WTC11 (cell line): ENCODE measurements around the gene TMEM80. TPM values are rescaled to one million over a fixed set of nuclear protein-coding genes. Genes with fewer than 3 reads are reported as not detected.

ENCODE experiments used
- ATAC-seq: fragments of 200-7000 bp; cut with Tn5 transposase; 2 replicates; pipeline ENCODE4 v1.10.0; 2021; ENCODE audit warnings: mild to moderate bottlenecking, moderate library complexity
- CTCF ChIA-PET: fragments of 300-600 bp; sonication (Branson Sonifier 250); formaldehyde crosslinking; loops from one replicate; lab custom pipeline; 2021; ENCODE audit warnings: antibody characterized with exemption; lab: Charles Lee
- POLR2A ChIA-PET: fragments of 350-600 bp; sonication (Branson Sonifier 250); formaldehyde crosslinking; loops from one replicate; lab custom pipeline; 2021; ENCODE audit warnings: antibody characterized with exemption; lab: Charles Lee
- DNase-seq: peaks from one replicate; pipeline ENCODE4 v3.0.0; 2021; ENCODE audit warnings: low spot score
- H3K27ac Mint-ChIP-seq: 2 replicates; pipeline ENCODE4 v1.8.0; 2021; ENCODE audit warnings: mixed read lengths
- H3K27me3 Mint-ChIP-seq: 2 replicates; pipeline ENCODE4 v1.8.0; 2021; ENCODE audit warnings: low read depth, mild to moderate bottlenecking, moderate library complexity, mixed read lengths
- H3K36me3 Mint-ChIP-seq: 2 replicates; pipeline ENCODE4 v1.8.0; 2021; ENCODE audit warnings: mixed read lengths
- H3K4me1 Mint-ChIP-seq: 2 replicates; pipeline ENCODE4 v1.8.0; 2022; ENCODE audit warnings: mixed read lengths
- H3K4me3 Mint-ChIP-seq: 2 replicates; pipeline ENCODE4 v1.8.0; 2021; ENCODE audit warnings: mild to moderate bottlenecking, moderate library complexity, mixed read lengths
- H3K9me3 Mint-ChIP-seq: 2 replicates; pipeline ENCODE4 v1.8.0; 2021; ENCODE audit warnings: mixed read lengths
- AFF4 ChIP-seq: sonication (generic); formaldehyde crosslinking; IDR thresholded peaks from 2 replicates; pipeline ENCODE4 v1.8.1; 2023; ENCODE audit warnings: mild to moderate bottlenecking, missing genetic modification reagents, borderline replicate concordance
- ATF1 ChIP-seq: sonication (generic); formaldehyde crosslinking; IDR thresholded peaks from 2 replicates; pipeline ENCODE4 v1.8.1; 2023; ENCODE audit warnings: mild to moderate bottlenecking, moderate library complexity, missing genetic modification reagents
- ELF4 ChIP-seq: sonication (generic); formaldehyde crosslinking; IDR thresholded peaks from 2 replicates; pipeline ENCODE4 v1.8.1; 2022; ENCODE audit warnings: low read depth, mild to moderate bottlenecking, moderate library complexity, missing genetic modification reagents
- FOXJ3 ChIP-seq: sonication (generic); formaldehyde crosslinking; IDR thresholded peaks from 2 replicates; pipeline ENCODE4 v1.9.0; 2021; ENCODE audit warnings: missing genetic modification reagents, mild to moderate bottlenecking, borderline replicate concordance
- GABPB1 ChIP-seq: sonication (generic); formaldehyde crosslinking; IDR thresholded peaks from 2 replicates; pipeline ENCODE4 v1.8.1; 2023; ENCODE audit warnings: mild to moderate bottlenecking, missing genetic modification reagents
- IRF1 ChIP-seq: sonication (generic); formaldehyde crosslinking; IDR thresholded peaks from 2 replicates; pipeline ENCODE4 v1.8.0; 2023; ENCODE audit warnings: missing genetic modification reagents
- JUN ChIP-seq: sonication (generic); formaldehyde crosslinking; IDR thresholded peaks from 2 replicates; pipeline ENCODE4 v1.8.0; 2023; ENCODE audit warnings: mild to moderate bottlenecking, missing genetic modification reagents
- MXD4 ChIP-seq: fragments of 250-450 bp; sonication (Bioruptor Pico); IDR thresholded peaks from 2 replicates; pipeline ENCODE4 v1.8.0; 2021; ENCODE audit warnings: mild to moderate bottlenecking, moderate library complexity, borderline replicate concordance
- PRDM15 ChIP-seq: sonication (generic); formaldehyde crosslinking; IDR thresholded peaks from 2 replicates; pipeline ENCODE4 v1.8.0; 2022; ENCODE audit warnings: missing genetic modification reagents
- SP1 ChIP-seq: sonication (generic); formaldehyde crosslinking; conservative IDR thresholded peaks from 2 replicates; pipeline ENCODE4 v1.8.1; 2022; ENCODE audit warnings: missing genetic modification reagents
- TP53 ChIP-seq: sonication (generic); formaldehyde crosslinking; IDR thresholded peaks from 2 replicates; pipeline ENCODE4 v1.8.1; 2023; ENCODE audit warnings: mild to moderate bottlenecking, missing genetic modification reagents
- ZNF263 ChIP-seq: sonication (generic); formaldehyde crosslinking; IDR thresholded peaks from 2 replicates; pipeline ENCODE4 v1.8.1; 2022; ENCODE audit warnings: low read depth, mild to moderate bottlenecking, moderate library complexity, missing genetic modification reagents
- total RNA-seq: library from RNA; stranded (reverse); gene quantifications from 3 replicates; pipeline ENCODE4 v1.2.3, GENCODE V29; 2021

The TMEM80 gene
- total RNA-seq, 1 experiment from 2014 or later: 23.4 TPM

DNA sequence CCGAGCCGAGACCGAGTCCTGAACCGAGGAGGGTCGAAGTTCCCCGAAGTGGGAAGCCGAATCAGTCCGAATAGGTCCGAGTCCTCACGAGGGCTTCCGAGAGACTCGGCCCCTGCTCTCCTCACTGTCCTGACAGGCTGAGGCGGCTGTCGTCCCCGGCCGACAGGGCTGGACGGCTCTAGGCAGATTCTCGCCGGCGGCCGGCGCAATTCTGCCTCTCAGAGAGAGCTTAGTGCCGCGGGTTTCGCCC lies 403 bp upstream of the TMEM80 start:
- POLR2A ChIA-PET: interaction anchor here (0.6 to 2.0 kb wide), 7 partner anchors 8 to 119 kb away, joined by 3 to 5 read pairs (median 4); no protein-coding TSS in a partner anchor
- no peak for DNase-seq
- TF ChIP-seq FOXJ3 (CRISPR knock-in tag) (no peak), ZNF263 (no peak)
- TF ChIP-seq, all 79 proteins: peak for 0
- H3K36me3 Mint-ChIP-seq: peaks cover 2% of the 10 kb centered on the region; the same call in 1 of the 2 replicates
- CTCF ChIA-PET: interaction anchor here (0.6 to 4.0 kb wide), 13 partner anchors 11 to 141 kb away, joined by 3 to 38 read pairs (median 4); partner anchors contain the start of gene EPS8L2
- H3K4me1 Mint-ChIP-seq: peaks cover 34% of the 10 kb centered on the region
- no peaks in the 10 kb centered on the region for H3K9me3 Mint-ChIP-seq
- H3K27me3 Mint-ChIP-seq: no peaks in the 10 kb centered on the region
- H3K27ac Mint-ChIP-seq: peak overlapping the region; percentile 91
- peak overlapping the region; percentile 78 for H3K4me3 Mint-ChIP-seq
- ATAC-seq: no peak

- H3K4me1 Mint-ChIP-seq: peaks cover 28% of the 10 kb centered on the region
- DNase-seq (no peak), ATAC-seq (no peak)
- CTCF ChIA-PET: interaction anchor here (0.8 to 4.0 kb wide), 7 partner anchors 9 to 141 kb away, joined by 3 to 38 read pairs (median 8); partner anchors contain the start of gene EPS8L2
- POLR2A ChIA-PET: interaction anchor here (0.6 kb wide), 1 partner anchor 197 kb away, joined by 5 read pairs; no protein-coding TSS in a partner anchor
- H3K27me3 Mint-ChIP-seq: no peaks in the 10 kb centered on the region
- peak overlapping the region; percentile 78 for H3K4me3 Mint-ChIP-seq
- 0 out of 2 replicates have a peak, but pooled peaks cover 3% of the 10 kb centered on the region for H3K36me3 Mint-ChIP-seq
- H3K9me3 Mint-ChIP-seq: no peaks in the 10 kb centered on the region
- peak overlapping the region; percentile 40 for H3K27ac Mint-ChIP-seq
- TF ChIP-seq SP1 (CRISPR knock-in tag) (no peak), GABPB1 (CRISPR knock-in tag) (peak; percentile 64; the same call in 1 of the 2 replicates)
Observed at GRCh38 chr11:696955-697491, 1.4 kb downstream of the TMEM80 start.

- H3K36me3 Mint-ChIP-seq: 0 out of 2 replicates have a peak, but pooled peaks cover 3% of the 10 kb centered on the region
- CTCF ChIA-PET: interaction anchor here (0.9 to 4.0 kb wide), 3 partner anchors 8 to 30 kb away, joined by 4 to 38 read pairs (median 15); partner anchors contain the start of gene EPS8L2
- peaks cover 23% of the 10 kb centered on the region for H3K4me1 Mint-ChIP-seq
- ATAC-seq (no peak), DNase-seq (no peak)
- H3K4me3 Mint-ChIP-seq: peak overlapping the region; percentile 4; the same call in 1 of the 2 replicates
- no peaks in the 10 kb centered on the region for H3K9me3 Mint-ChIP-seq
- POLR2A ChIA-PET: no interaction called here
- no peaks in the 10 kb centered on the region for H3K27me3 Mint-ChIP-seq
- H3K27ac Mint-ChIP-seq: peak overlapping the region; percentile 40
- no peak for TF ChIP-seq JUN (CRISPR knock-in tag)
- TF ChIP-seq AFF4 (CRISPR knock-in tag): no peak
- TF ChIP-seq PRDM15: peak; percentile 40; the same call in 1 of the 2 replicates
- no peak for TF ChIP-seq TP53 (CRISPR knock-in tag)
Observed at GRCh38 chr11:697811-698311, 2.2 kb downstream of the TMEM80 start.

GRCh38 chr11:698493-699115 lies 3.0 kb downstream of the TMEM80 start:
- POLR2A ChIA-PET: no interaction called here
- TF ChIP-seq ELF4 (CRISPR knock-in tag): no peak
- no peak for TF ChIP-seq FOXJ3 (CRISPR knock-in tag)
- no peak for TF ChIP-seq ZNF263
- no peak for TF ChIP-seq IRF1 (CRISPR knock-in tag)
- TF ChIP-seq ATF1 (CRISPR knock-in tag): no peak
- no peak for TF ChIP-seq MXD4 (CRISPR knock-in tag)
- DNase-seq: no peak

More at GRCh38 chr11:698493-699115, 3.0 kb downstream of the TMEM80 start:
- H3K9me3 Mint-ChIP-seq: no peaks in the 10 kb centered on the region
- ATAC-seq: no peak
- H3K4me1 Mint-ChIP-seq: peaks cover 16% of the 10 kb centered on the region
- CTCF ChIA-PET: no interaction called here
- no peak overlapping the region for H3K27ac Mint-ChIP-seq
- no peaks in the 10 kb centered on the region for H3K27me3 Mint-ChIP-seq
- 0 out of 2 replicates have a peak, but pooled peaks cover 3% of the 10 kb centered on the region for H3K36me3 Mint-ChIP-seq
- no peak overlapping the region for H3K4me3 Mint-ChIP-seq
